GM12878 (cell line): Measurements from ENCODE around the gene PLBD1. TPM values are rescaled to one million over a fixed set of nuclear protein-coding genes. Genes with fewer than 3 reads are reported as not detected.

Experiments
- ATAC-seq: fragments of 200-7000 bp; cut with Tn5 transposase; 3 replicates; pipeline ENCODE4 v1.9.1; 2020; ENCODE audit warnings: mild to moderate bottlenecking, moderate library complexity
- BruUV-seq: library from RNA; stranded (reverse); fragments of 400-500 nt; replicated peaks from 2 replicates; lab custom pipeline; 2021; lab: Mats Ljungman, UMichigan
- CTCF ChIA-PET: fragments of 300-600 bp; sonication (Branson Sonifier 250); formaldehyde crosslinking; extraction: SDS; loops from one replicate; lab custom pipeline; 2021; ENCODE audit warnings: inconsistent platforms; lab: Yijun Ruan, JAX
- POLR2A ChIA-PET: fragments of 350-600 bp; formaldehyde crosslinking; extraction: SDS; loops from one replicate; lab custom pipeline; 2021; ENCODE audit warnings: inconsistent platforms; lab: Charles Lee
- RAD21 ChIA-PET: fragments of 300-600 bp; sonication (Branson Sonifier 250); formaldehyde crosslinking; loops from one replicate; lab custom pipeline; 2023; ENCODE audit warnings: antibody characterized with exemption; ENCODE audit not compliant: unreplicated experiment; lab: Charles Lee
- SMC1A ChIA-PET: fragments of 300-600 bp; sonication (Branson Sonifier 250); formaldehyde crosslinking; loops from one replicate; lab custom pipeline; 2023; ENCODE audit not compliant: unreplicated experiment, uncharacterized antibody; lab: Charles Lee
- DNase-seq: peaks from one replicate; pipeline ENCODE4 v3.0.0-alpha.2; 2011; ENCODE audit warnings: low read depth, low spot score
- FAIRE-seq: peaks from 3 replicates; lab custom pipeline; 2011; peaks lifted over from hg19 to GRCh38; lab: Jason Lieb, UNC
- H2AFZ ChIP-seq: 2 replicates; pipeline ENCODE4 v1.6.0; 2011; ENCODE audit warnings: low read depth, low read length, control low read depth; ENCODE audit not compliant: control insufficient read depth
- H3K27ac ChIP-seq: 2 replicates; pipeline ENCODE4 v1.5.1; 2011; ENCODE audit warnings: control low read depth; ENCODE audit not compliant: control insufficient read depth, insufficient read depth
- H3K27me3 ChIP-seq, 2 experiments: replicated peaks in 1 of 2; 2 replicates each; pipeline versions ENCODE4 v1.6.0 to v1.6.1; 2011; ENCODE audit warnings: low read length in 1 of 2; ENCODE audit not compliant: control insufficient read depth in 2 of 2, insufficient read depth in 2 of 2
- H3K36me3 ChIP-seq, 2 experiments: 2 replicates each; pipeline ENCODE4 v1.5.1; 2011; ENCODE audit warnings: low read length in 1 of 2; ENCODE audit not compliant: control insufficient read depth in 2 of 2, insufficient read depth in 2 of 2
- H3K4me1 ChIP-seq: 2 replicates; pipeline ENCODE4 v1.6.1; 2011; ENCODE audit warnings: mild to moderate bottlenecking, low read length, moderate library complexity, mixed read lengths; ENCODE audit not compliant: control insufficient read depth, insufficient read depth
- H3K4me2 ChIP-seq: 2 replicates; pipeline ENCODE4 v1.6.0; 2011; ENCODE audit warnings: control low read depth; ENCODE audit not compliant: control insufficient read depth, insufficient read depth
- H3K4me3 ChIP-seq: fragments of 200-600 bp; sonication (generic); 2 replicates; pipeline ENCODE4 v1.5.1; 2016
- H3K79me2 ChIP-seq: 2 replicates; pipeline ENCODE4 v1.6.0; 2011; ENCODE audit warnings: low read length; ENCODE audit not compliant: control insufficient read depth, insufficient read depth
- H3K9ac ChIP-seq: 2 replicates; pipeline ENCODE4 v1.8.0; 2011; ENCODE audit warnings: low read length, control low read depth, mixed read lengths; ENCODE audit not compliant: control insufficient read depth, insufficient read depth
- H3K9me3 ChIP-seq: replicated peaks from 3 replicates; pipeline ENCODE4 v1.5.1; 2011; ENCODE audit warnings: mild to moderate bottlenecking, low read length; ENCODE audit not compliant: control insufficient read depth, insufficient read depth
- H4K20me1 ChIP-seq: 2 replicates; pipeline ENCODE4 v1.6.0; 2011; ENCODE audit not compliant: control insufficient read depth, insufficient read depth
- HDAC2 ChIP-seq: fragments of 200-600 bp; sonication (generic); IDR thresholded peaks from 2 replicates; pipeline ENCODE4 v1.6.1; 2017
- IKZF2 ChIP-seq, 2 experiments: fragments of 450-650 bp; IDR thresholded peaks; 2 replicates each; pipeline ENCODE4 v1.6.1; 2017; ENCODE audit warnings: mild to moderate bottlenecking in 2 of 2, moderate library complexity in 2 of 2
- IRF5 ChIP-seq: fragments of 450-650 bp; IDR thresholded peaks from 2 replicates; pipeline ENCODE4 v1.6.1; 2017; ENCODE audit warnings: borderline replicate concordance
- POLR2AphosphoS5 ChIP-seq: IDR thresholded peaks from 2 replicates; pipeline ENCODE4 v1.6.1; 2011; ENCODE audit warnings: mild to moderate bottlenecking, low read length, inconsistent platforms
- STAT3 ChIP-seq: IDR thresholded peaks from 2 replicates; pipeline ENCODE4 v1.6.1; 2011; ENCODE audit warnings: low read depth, low read length, improper control_type of control experiment
- WRNIP1 ChIP-seq: IDR thresholded peaks from 2 replicates; pipeline ENCODE4 v1.6.1; 2011; ENCODE audit warnings: low read depth, low read length, improper control_type of control experiment, borderline replicate concordance
- ZNF217 ChIP-seq: fragments of 450-650 bp; IDR thresholded peaks from 2 replicates; pipeline ENCODE4 v1.6.1; 2017; ENCODE audit warnings: antibody characterized with exemption, mild to moderate bottlenecking
- ZNF592 ChIP-seq: fragments of 450-650 bp; IDR thresholded peaks from 2 replicates; pipeline ENCODE4 v1.6.1; 2017; ENCODE audit warnings: mild to moderate bottlenecking, moderate library complexity
- WGBS: methylation state at CpG from one replicate; pipeline ENCODE4 v1.1.6; 2016; ENCODE audit warnings: low lambda C conversion rate; ENCODE audit not compliant: insufficient replicate concordance, insufficient coverage; ENCODE audit errors: missing lambda C conversion rate; 5-methylcytosine and 5-hydroxymethylcytosine counted together
- in situ Hi-C: fragments of 300-500 bp; cut with MboI; formaldehyde crosslinking; loops from 9 replicates; pipeline ENCODE4 v1.14.3; 2018; ENCODE audit warnings: mixed read lengths
- intact Hi-C: fragments of 100-400 bp; cut with micrococcal nuclease; formaldehyde crosslinking; loops from one replicate; pipeline ENCODE4 v1.14.2; 2022; ENCODE audit not compliant: unreplicated experiment
- polyA plus RNA-seq, 11 experiments: library from polyadenylated mRNA; depleted of rRNA in 4 of 11; unstranded in 6 of 11; stranded (reverse) in 5 of 11; fragments of >200 nt; fragmentation: Nextera tagmentation in 4 of 11; fragmentation: Illumina TruSeq in 1 of 11; extraction: Ambion mirVana in 4 of 11; extraction: Trizol in 1 of 11; gene quantifications; 1 replicate in 1 of 11; 2 replicates in 10 of 11; pipeline versions ENCODE4 v1.2.1 to v1.2.3, GENCODE V29; 2011 to 2016; ENCODE audit warnings: inconsistent platforms in 2 of 11, missing spikeins in 2 of 11, low read depth in 1 of 11
- total RNA-seq, 4 experiments: library from RNA; depleted of rRNA in 3 of 4; stranded (reverse); fragments of >200 nt in 3 of 4; fragmentation: Illumina TruSeq in 1 of 4; extraction: Trizol in 1 of 4; gene quantifications; 2 replicates each; pipeline versions ENCODE4 v1.2.1 to v1.2.3, GENCODE V29; 2013 to 2021

PLBD1 gene
- total and polyA plus RNA-seq, 10 of the 15 experiments (the other 5 are each of a cell fraction or from before 2014, with no cell fraction given): 0.19 to 0.54 (median 0.27) TPM; not detected in 1

- peaks cover 10 to 30% of the 10 kb centered on the region in 2 experiments for H3K36me3 ChIP-seq
- intact Hi-C loops: no loop called here
- ATAC-seq: no peak
- no peak overlapping the region for H3K9ac ChIP-seq
- SMC1A ChIA-PET: no interaction called here
- in situ Hi-C loops: no loop called here
- no peak overlapping the region for H3K4me2 ChIP-seq
- H3K9me3 ChIP-seq: no peaks in the 10 kb centered on the region
- WGBS: 96% methylated on average over 2 of the region's 2 CpGs
- no peaks in the 10 kb centered on the region for H3K4me1 ChIP-seq
- TF ChIP-seq IRF5 (no peak), ZNF592 (no peak), POLR2AphosphoS5 (no peak), HDAC2 (no peak), IKZF2 (IDR thresholded peaks at IDR 0.05) (no peak), STAT3 (no peak), WRNIP1 (no peak), ZNF217 (no peak)
- DNase-seq: no peak
- no peak overlapping the region for H2AFZ ChIP-seq
- CTCF ChIA-PET: no interaction called here
- FAIRE-seq: no peak
- H3K79me2 ChIP-seq: no peaks in the 10 kb centered on the region
- H3K27ac ChIP-seq: no peak overlapping the region
- no peaks in the 10 kb centered on the region for H3K27me3 ChIP-seq
- RAD21 ChIA-PET: no interaction called here
- no peaks in the 10 kb centered on the region for H4K20me1 ChIP-seq
- BruUV-seq: no TSS peak
- no peak overlapping the region for H3K4me3 ChIP-seq
- POLR2A ChIA-PET: interaction anchor here (0.5 kb wide), 1 partner anchor 157 kb away, joined by 4 read pairs; no protein-coding TSS in a partner anchor
These were observed 84.8 kb downstream of the PLBD1 start for GRCh38 chr12:14482886-14483285.
